Stimulated activated naive B cell treated with anti-CD40 and anti-IgM and Interleukin-4, amounts not matched to agents 10 μg/mL and 1 μg/mL and 100 μg/mL, for 72 hours (primary cell): ENCODE data around the gene NRCAM.
A peak's percentile ranks its signal among the peaks of the same experiment; 100 is the strongest.

Source experiments
- ATAC-seq, 2 donors: fragments of 150-1000 bp; cut with Tn5 transposase; replicated peaks; 2 replicates each; pipeline ENCODE4 v1.10.0; 2021; ENCODE audit warnings: moderate library complexity in 1 of 2
- DNase-seq: peaks from one replicate; pipeline ENCODE4 v3.0.0; 2021
- H3K27ac Mint-ChIP-seq: one replicate; pipeline ENCODE4 v1.8.0; 2022; ENCODE audit warnings: mild to moderate bottlenecking, mixed read lengths
- H3K27me3 Mint-ChIP-seq, 2 donors: one replicate each; pipeline ENCODE4 v1.8.0; 2022; ENCODE audit warnings: mixed read lengths in 2 of 2
- H3K36me3 Mint-ChIP-seq, 2 donors: one replicate each; pipeline ENCODE4 v1.8.0; 2022; ENCODE audit warnings: mixed read lengths in 2 of 2, mild to moderate bottlenecking in 1 of 2
- H3K4me1 Mint-ChIP-seq, 2 donors: one replicate each; pipeline ENCODE4 v1.8.0; 2022; ENCODE audit warnings: mixed read lengths in 2 of 2, mild to moderate bottlenecking in 1 of 2
- H3K4me3 Mint-ChIP-seq, 2 donors: one replicate each; pipeline ENCODE4 v1.8.0; 2022; ENCODE audit warnings: mild to moderate bottlenecking in 2 of 2, mixed read lengths in 2 of 2, moderate library complexity in 1 of 2
- H3K9me3 Mint-ChIP-seq, 2 donors: one replicate each; pipeline ENCODE4 v1.8.0; 2022; ENCODE audit warnings: mixed read lengths in 2 of 2, mild to moderate bottlenecking in 1 of 2

NRCAM gene

DNA sequence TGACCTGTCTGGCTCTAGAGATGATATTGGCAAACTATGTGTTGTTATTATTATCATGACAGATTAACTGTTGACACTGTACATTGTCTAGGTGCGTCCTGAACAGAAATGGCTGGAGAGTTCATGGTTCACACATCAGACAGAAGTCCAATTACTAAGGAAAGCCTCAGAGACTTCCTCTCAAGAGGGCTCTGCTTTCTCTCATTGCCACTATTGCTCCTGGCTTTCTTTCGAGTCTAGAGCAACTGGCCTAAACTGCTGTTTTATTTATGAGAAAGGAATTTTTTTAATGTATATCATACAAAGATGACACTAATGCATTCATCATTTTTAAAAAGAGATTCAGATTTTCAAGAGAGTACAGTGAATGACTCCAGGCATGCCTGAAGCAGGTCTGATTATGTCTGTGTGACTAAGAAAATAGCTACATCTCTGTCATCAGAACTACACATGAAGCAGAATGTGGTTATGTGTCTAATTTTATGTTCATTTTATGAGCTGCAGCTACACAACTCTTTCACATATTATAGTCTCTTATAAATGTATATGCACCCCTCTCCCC lies 30.4 kb downstream of the NRCAM start:
- no peak overlapping the region for H3K27ac Mint-ChIP-seq
- H3K27me3 Mint-ChIP-seq: peaks cover 38 to 44% of the 10 kb centered on the region in 2 donors
- H3K4me1 Mint-ChIP-seq: peaks cover 7 to 9% of the 10 kb centered on the region in 2 donors
- H3K4me3 Mint-ChIP-seq: no peak overlapping the region
- H3K36me3 Mint-ChIP-seq: no peaks in the 10 kb centered on the region
- DNase-seq (no peak), ATAC-seq (no peak)
- no peaks in the 10 kb centered on the region for H3K9me3 Mint-ChIP-seq

DNA sequence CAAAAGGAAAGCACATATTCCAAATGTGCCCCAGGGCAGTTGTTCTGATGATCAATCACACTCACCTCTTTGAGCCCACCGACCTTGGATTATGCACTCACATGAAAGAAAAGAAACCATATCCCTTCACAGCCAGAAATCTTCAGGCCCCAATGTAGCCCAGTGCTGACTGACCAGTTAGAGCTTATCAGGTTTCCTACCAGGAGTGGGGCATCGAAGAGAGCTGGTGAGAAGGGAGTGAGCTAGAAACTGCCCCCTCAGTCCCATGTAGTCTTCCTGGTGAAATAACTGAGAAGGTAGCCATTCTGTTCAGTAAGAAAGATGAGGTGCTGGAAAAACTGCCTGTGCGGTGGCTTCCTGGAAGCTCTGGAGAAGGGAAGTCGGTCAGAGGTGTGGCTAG lies 32.2 kb downstream of the NRCAM start:
- Mint-ChIP-seq H3K27ac (no peak overlapping the region), H3K4me1 (peaks cover 17 to 21% of the 10 kb centered on the region in 2 donors), H3K27me3 (peaks cover 31 to 43% of the 10 kb centered on the region in 2 donors), H3K9me3 (no peaks in the 10 kb centered on the region), H3K4me3 (no peak overlapping the region), H3K36me3 (no peaks in the 10 kb centered on the region)
- ATAC-seq (no peak), DNase-seq (no peak)

DNA sequence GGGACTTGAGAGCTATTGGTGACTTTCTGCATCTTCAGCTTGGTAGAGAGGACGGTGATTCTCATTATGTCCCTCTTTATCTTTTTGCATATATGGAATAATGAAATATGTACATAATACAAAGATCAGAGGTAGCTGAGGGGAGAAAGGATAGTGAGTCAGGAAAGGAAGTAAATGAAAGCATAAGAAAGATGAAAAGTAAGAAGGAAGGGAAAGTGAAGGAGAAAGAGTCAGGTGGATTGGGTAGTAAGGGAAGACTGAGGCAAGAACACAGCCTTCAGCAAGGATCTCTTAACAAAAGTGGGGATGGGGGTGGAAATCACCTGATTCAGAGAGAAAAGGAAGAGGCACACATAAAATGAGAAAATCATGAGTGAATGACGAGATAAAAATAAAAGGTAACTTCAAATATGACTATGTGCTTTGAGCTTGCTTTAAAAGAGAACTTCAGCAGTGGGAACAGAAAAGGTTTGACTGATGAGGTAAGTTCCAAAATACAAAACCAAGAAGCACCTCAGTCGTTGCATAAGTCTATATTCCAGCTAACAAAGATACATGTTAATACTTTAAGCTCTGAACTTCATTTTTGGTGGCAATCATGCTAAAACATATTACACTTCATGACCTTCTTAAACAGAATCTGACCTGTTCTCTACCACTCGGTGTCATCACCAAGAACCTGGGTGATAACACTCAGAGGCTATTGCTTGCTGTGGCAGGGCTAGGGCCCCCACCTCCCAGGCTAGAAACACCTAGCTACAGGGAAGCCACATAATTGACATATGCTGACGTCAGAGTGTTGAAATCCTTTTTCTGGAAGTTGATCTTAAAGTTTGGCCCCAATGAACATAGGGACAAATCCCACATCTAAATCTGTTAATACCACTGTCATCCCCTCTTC lies 32.9 kb downstream of the NRCAM start:
- Mint-ChIP-seq H3K27ac (no peak overlapping the region), H3K4me3 (no peak overlapping the region), H3K27me3 (peaks cover 31 to 46% of the 10 kb centered on the region in 2 donors), H3K36me3 (no peaks in the 10 kb centered on the region), H3K9me3 (no peaks in the 10 kb centered on the region), H3K4me1 (peaks cover 20 to 25% of the 10 kb centered on the region in 2 donors)
- DNase-seq: no peak
- peak in 1 of 2 donors; percentile 47 for ATAC-seq

DNA sequence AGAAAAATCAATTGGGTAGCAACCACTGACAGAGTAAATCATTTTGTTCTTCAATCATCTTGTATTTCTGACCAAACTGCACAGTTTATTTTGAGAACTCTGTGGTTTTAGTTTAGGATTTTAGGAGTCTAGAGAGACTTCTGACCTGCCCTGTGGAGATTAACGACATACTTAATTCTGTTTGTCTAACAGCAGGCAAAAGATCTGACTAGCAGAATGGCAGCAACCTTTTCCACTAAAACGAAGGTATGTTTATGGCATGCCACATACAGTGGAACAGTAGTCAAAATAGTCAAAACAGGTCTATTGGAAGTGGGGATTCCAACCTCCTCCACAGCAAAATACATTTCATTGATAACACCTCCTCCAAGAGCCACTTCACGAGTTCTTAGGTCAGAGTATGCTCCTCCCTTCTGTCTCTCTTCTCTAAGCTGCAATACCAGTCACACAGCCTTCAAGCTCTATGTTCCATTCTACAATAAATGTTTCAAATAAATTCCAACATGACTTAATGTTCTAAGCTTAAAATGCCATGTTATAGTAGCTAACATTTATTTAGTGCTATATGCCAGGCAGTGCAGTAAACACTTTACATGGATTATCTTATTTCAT lies 34.4 kb downstream of the NRCAM start:
- no peak for DNase-seq
- H3K4me1 Mint-ChIP-seq: peaks cover 31 to 39% of the 10 kb centered on the region in 2 donors
- H3K9me3 Mint-ChIP-seq: no peaks in the 10 kb centered on the region
- ATAC-seq: no peak
- H3K4me3 Mint-ChIP-seq: no peak overlapping the region
- no peak overlapping the region for H3K27ac Mint-ChIP-seq
- no peaks in the 10 kb centered on the region for H3K36me3 Mint-ChIP-seq
- peaks cover 31 to 46% of the 10 kb centered on the region in 2 donors for H3K27me3 Mint-ChIP-seq

DNA sequence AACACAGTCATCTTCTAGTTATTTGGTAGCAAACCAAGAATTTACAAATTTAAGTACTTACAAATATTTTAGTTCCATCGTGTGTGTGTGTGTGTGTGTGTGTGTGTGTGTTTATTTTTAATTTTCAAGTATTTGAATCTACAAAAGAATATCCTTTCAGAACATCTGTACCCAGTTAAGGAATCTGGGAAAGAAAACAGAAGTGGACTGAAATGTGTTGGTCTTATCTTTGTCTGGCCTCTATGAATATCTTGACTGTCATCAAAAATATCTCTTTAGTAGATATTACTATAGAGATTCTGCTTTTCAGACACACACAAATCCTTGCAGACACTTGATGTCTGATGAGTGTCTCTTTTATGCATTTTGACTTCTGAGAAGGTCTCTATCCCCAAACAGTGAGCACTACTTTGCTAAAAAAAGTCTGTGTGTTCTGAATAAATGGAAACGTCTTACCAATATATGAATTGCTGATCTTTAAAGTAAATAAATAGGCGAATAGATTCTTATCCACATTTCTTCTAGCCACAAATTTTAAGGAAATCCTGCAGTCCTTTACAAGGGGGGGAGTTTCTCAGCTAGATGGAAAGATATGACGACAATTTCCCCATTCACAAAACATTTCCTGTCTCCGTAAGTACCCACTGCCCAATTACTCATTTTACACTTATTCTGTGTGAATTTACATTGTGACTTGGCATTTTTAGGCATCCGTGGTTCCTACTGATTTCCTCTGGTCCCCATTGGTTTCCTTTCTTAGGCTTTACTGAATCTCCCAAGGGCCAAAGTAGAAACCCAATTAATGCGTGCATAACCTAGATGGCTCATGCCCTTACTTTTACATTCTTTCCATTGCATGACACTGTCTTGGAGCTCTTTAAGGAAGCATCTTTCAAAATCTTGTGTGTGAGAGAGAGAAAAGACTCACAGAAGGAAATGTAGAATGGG lies 36.0 kb downstream of the NRCAM start:
- H3K4me3 Mint-ChIP-seq: no peak overlapping the region
- H3K36me3 Mint-ChIP-seq: no peaks in the 10 kb centered on the region
- ATAC-seq: no peak
- no peak for DNase-seq
- peaks cover 31 to 40% of the 10 kb centered on the region in 2 donors for H3K27me3 Mint-ChIP-seq
- H3K4me1 Mint-ChIP-seq: peaks cover 46 to 55% of the 10 kb centered on the region in 2 donors
- no peaks in the 10 kb centered on the region for H3K9me3 Mint-ChIP-seq
- H3K27ac Mint-ChIP-seq: no peak overlapping the region

DNA sequence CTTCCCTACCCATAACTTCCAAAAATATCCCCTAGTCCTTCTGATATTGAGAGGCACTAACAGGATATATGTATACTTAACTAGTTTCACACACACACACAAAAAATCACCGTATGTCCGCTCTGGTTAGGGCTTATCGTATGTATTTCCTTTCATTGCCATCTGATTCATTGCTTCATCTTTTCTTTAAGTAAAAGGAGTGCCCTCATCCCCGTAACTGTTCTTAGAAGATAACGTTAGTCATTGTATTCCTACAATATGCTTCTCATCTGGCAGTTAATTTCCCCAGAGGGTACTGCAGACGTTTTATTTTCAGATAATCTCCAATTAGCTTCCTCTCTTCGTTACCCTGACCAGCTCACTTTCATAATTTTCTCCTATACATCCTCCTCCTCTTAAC lies 37.3 kb downstream of the NRCAM start:
- no peak for ATAC-seq
- H3K4me3 Mint-ChIP-seq: no peak overlapping the region
- H3K27me3 Mint-ChIP-seq: peaks cover 26 to 35% of the 10 kb centered on the region in 2 donors
- H3K27ac Mint-ChIP-seq: no peak overlapping the region
- no peaks in the 10 kb centered on the region for H3K9me3 Mint-ChIP-seq
- DNase-seq: no peak
- peaks cover 55 to 66% of the 10 kb centered on the region in 2 donors for H3K4me1 Mint-ChIP-seq
- no peaks in the 10 kb centered on the region for H3K36me3 Mint-ChIP-seq

DNA sequence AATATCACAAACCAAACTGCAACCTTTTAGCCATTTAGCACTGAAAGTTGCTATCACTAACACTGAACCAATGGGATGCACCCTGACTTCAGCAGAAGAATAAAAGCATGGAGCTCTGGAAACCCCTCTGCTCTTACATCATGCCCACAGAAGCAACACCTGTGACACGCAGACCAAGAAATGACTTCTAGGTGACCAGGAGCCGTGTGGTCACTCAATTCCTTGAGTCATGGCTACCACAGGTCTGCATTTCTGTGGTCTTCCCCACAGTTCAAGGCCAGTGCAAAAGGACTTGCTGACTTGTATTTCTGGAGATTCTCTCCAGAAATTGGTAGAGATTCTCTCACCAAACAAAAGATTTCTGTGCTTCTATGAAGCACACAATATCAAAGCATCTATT lies 38.3 kb downstream of the NRCAM start:
- Mint-ChIP-seq H3K4me3 (no peak overlapping the region), H3K27ac (peak overlapping the region; percentile 87), H3K27me3 (peaks cover 17 to 28% of the 10 kb centered on the region in 2 donors), H3K4me1 (peaks cover 54 to 72% of the 10 kb centered on the region in 2 donors), H3K9me3 (peaks cover 7 to 9% of the 10 kb centered on the region in 2 donors), H3K36me3 (peaks cover 5 to 9% of the 10 kb centered on the region in 2 donors)
- ATAC-seq (no peak), DNase-seq (no peak)

DNA sequence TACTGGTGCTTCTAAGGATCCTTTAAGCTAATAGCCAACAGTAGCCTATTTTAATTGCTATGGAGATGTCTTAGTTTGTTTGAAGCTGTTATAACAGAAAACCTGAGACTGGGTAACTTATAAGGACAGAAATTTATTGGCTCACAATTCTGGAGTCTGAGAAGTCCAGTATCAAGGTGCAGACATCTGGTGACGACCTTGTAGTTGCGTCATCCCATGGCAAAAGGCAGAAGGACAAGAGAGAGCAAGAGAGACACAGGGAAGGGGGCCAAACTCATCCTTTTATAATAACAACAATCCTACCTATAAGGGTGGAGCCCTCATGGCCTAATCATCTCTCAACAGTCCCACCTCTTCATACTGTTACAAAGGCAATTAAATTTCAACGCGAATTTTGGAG lies 39.1 kb downstream of the NRCAM start:
- Mint-ChIP-seq H3K36me3 (peaks cover 5 to 11% of the 10 kb centered on the region in 2 donors), H3K4me3 (peak overlapping the region in 1 of 2 donors; percentile 12), H3K27ac (peak overlapping the region; percentile 67), H3K4me1 (peaks cover 54 to 72% of the 10 kb centered on the region in 2 donors), H3K9me3 (peaks cover 9 to 11% of the 10 kb centered on the region in 2 donors), H3K27me3 (peaks cover 13 to 23% of the 10 kb centered on the region in 2 donors)
- DNase-seq: no peak
- no peak for ATAC-seq

DNA sequence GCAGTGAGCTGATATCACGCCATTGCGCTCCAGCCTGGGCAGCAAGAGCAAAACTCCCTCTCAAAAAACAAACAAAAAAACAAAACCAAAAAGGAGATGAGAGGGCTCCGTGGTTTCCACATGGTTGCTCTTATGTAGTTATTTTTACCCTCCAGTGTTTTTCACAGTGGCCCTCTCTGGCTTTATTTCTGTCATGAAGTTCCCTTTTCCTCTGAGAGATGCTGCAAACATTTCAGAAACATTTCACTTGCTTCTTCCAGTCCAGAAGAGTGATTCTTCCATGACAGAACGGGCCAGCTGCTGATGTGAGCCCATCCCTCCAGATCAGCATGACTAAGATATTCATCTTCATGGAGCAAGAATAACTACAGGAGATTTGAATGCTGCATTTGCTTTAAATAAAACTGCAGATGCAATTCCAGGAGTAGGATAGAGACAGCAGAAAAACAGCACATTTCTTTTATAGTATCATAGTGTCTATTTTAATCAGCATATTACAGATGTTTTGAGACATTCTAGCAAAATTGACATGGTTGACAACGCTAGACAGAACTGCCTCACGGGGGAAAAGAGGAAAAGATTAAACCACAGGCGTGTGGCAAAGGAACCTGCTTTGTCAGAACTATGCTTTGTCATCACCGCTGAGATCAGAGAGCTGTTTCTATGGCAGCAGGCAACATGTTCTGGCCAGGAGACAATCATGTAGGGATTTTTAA lies 40.3 kb downstream of the NRCAM start:
- Mint-ChIP-seq H3K4me1 (peaks cover 52 to 71% of the 10 kb centered on the region in 2 donors), H3K27me3 (peaks cover 7 to 17% of the 10 kb centered on the region in 2 donors), H3K9me3 (peaks cover 9 to 11% of the 10 kb centered on the region in 2 donors), H3K4me3 (peak overlapping the region; percentile 57 to 73), H3K27ac (peak overlapping the region; percentile 96), H3K36me3 (peaks cover 5 to 11% of the 10 kb centered on the region in 2 donors)
- peak; percentile 87 to 90 for ATAC-seq
- peak; percentile 44 for DNase-seq

DNA sequence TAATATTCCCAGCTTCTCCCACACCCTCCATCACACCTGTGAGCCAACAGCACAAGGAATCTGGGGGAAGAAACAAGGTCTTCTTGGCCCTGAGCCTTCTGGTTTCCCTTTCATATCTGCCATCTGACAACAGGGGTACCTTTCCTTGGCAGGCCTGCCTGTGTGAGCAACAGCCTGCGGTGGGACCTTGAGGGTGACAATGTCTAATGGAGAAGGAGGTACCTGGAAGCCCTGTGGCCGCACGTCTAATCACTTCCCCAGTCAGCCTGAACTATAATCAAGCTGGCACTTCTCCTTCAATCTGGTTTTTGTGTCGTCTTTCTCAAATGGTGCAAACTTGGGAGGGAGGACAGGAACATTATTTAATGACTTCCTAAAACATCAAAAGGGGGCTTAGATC lies 41.2 kb downstream of the NRCAM start:
- DNase-seq: no peak
- H3K27me3 Mint-ChIP-seq: peaks cover 0 to 11% of the 10 kb centered on the region in 2 donors
- no peak for ATAC-seq

DNA sequence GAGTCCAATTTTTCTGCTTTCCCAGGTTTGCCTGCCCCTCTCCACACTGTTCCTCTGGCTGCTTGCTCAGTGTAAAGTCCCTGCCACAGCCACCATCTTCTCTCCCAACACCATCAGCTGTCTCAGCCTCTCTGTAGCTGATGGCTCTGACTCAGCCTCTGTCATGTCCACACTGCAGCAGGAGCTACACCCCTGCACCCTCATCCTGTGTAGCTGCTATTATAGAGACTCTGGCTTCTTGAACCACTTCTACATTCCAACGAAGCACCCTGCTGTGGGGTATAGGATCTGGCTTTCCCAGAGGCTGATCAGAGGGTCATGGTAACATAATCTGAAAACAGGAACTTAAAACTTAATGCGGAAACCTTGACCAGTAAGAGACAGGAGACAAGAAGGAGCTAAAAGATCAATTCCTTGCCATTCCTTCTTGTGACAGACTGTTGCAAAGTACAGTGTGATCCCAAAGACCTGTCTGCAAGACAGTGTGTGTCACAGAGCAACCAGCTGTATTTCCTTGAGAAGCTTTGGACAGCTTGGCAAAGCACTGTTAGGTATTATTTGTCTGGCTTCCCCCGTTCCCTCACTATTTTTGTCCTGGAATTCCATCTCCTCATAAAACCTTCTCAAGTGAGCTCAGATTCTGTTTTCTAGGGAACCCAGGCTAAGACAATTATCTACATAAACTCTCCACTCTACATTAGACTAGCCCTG lies 42.3 kb downstream of the NRCAM start:
- no peak for ATAC-seq
- Mint-ChIP-seq H3K27ac (peak overlapping the region; percentile 87), H3K9me3 (peaks cover 9 to 11% of the 10 kb centered on the region in 2 donors), H3K36me3 (peaks cover 5 to 11% of the 10 kb centered on the region in 2 donors), H3K27me3 (peaks cover 0 to 6% of the 10 kb centered on the region in 2 donors), H3K4me3 (no peak overlapping the region), H3K4me1 (peaks cover 40 to 55% of the 10 kb centered on the region in 2 donors)
- DNase-seq: no peak

More for the DNA sequence above, 41.2 kb downstream of the NRCAM start:
- Mint-ChIP-seq H3K4me1 (peaks cover 45 to 62% of the 10 kb centered on the region in 2 donors), H3K36me3 (peaks cover 5 to 11% of the 10 kb centered on the region in 2 donors), H3K9me3 (peaks cover 9 to 11% of the 10 kb centered on the region in 2 donors), H3K4me3 (peak overlapping the region in 1 of 2 donors; percentile 57), H3K27ac (peak overlapping the region; percentile 96)

DNA sequence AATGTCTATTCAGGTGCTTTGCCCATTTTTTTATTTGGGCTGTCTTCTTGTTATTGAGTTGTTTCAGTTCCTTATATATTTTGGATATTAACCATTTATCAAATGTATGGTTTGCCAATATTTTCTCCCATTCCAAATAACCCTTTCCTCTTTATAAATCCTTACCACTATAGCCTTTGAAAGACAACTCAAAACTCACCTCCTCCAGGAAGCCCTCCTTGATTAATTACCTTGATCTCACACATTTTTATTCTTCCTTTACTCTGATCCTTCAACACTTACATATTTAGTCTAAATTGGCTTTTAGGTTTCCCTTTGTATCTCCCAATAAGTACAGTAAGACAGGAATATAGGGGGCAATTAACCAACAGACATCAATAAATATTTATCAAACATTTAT lies 42.9 kb downstream of the NRCAM start:
- H3K27me3 Mint-ChIP-seq: peaks cover 0 to 4% of the 10 kb centered on the region in 2 donors
- H3K36me3 Mint-ChIP-seq: peaks cover 5 to 11% of the 10 kb centered on the region in 2 donors

More for the DNA sequence above, 42.9 kb downstream of the NRCAM start:
- ATAC-seq (no peak), DNase-seq (no peak)
- Mint-ChIP-seq H3K9me3 (peaks cover 9 to 11% of the 10 kb centered on the region in 2 donors), H3K27ac (no peak overlapping the region), H3K4me1 (peaks cover 38 to 52% of the 10 kb centered on the region in 2 donors), H3K4me3 (no peak overlapping the region)
